HepG2 (cell line): ENCODE data around the gene BCL2L2. TPM values are rescaled to one million over a fixed set of nuclear protein-coding genes. Genes with fewer than 3 reads are reported as not detected.
A peak's percentile ranks its signal among the peaks of the same experiment; 100 is the strongest.

ENCODE experiments used
- CBX5 ChIP-seq: sonication (generic); formaldehyde crosslinking; IDR thresholded peaks from 2 replicates; pipeline ENCODE4 v1.4.0; 2020; ENCODE audit warnings: missing genetic modification reagents, borderline replicate concordance
- CENPBD1 ChIP-seq: sonication (generic); formaldehyde crosslinking; IDR thresholded peaks from 2 replicates; pipeline ENCODE4 v1.8.0; 2022; ENCODE audit warnings: missing genetic modification reagents, low read depth, mild to moderate bottlenecking, borderline replicate concordance
- CREB1 ChIP-seq, 2 experiments: fragments of 450-650 bp in 1 of 2; IDR thresholded peaks; 2 replicates each; pipeline ENCODE4 v1.6.1; 2016 to 2017; ENCODE audit warnings: control low read depth in 1 of 2, mild to moderate bottlenecking in 1 of 2, missing compliant biosample characterization in 1 of 2, missing genetic modification characterization in 1 of 2
- EHMT2 ChIP-seq: fragments of 200-600 bp; sonication (generic); IDR thresholded peaks from 2 replicates; pipeline ENCODE4 v1.7.0; 2017; ENCODE audit warnings: antibody characterized with exemption, low read depth, low read length, borderline replicate concordance
- FOXC1 ChIP-seq: sonication (generic); formaldehyde crosslinking; IDR thresholded peaks from 2 replicates; pipeline ENCODE4 v1.8.0; 2022; ENCODE audit warnings: mild to moderate bottlenecking, missing genetic modification reagents, borderline replicate concordance
- GTF3A ChIP-seq: sonication (generic); formaldehyde crosslinking; conservative IDR thresholded peaks from 2 replicates; pipeline ENCODE4 v1.4.0; 2020; ENCODE audit warnings: mild to moderate bottlenecking, missing genetic modification reagents
- KAT2B ChIP-seq: fragments of 150-350 bp; IDR thresholded peaks from 2 replicates; pipeline ENCODE4 v1.6.1; 2014; ENCODE audit warnings: low read depth, low read length, borderline replicate concordance
- KDM5B ChIP-seq: sonication (generic); formaldehyde crosslinking; IDR thresholded peaks from 2 replicates; pipeline ENCODE4 v1.4.0; 2020; ENCODE audit warnings: missing genetic modification reagents, mild to moderate bottlenecking, borderline replicate concordance
- MAFF ChIP-seq: IDR thresholded peaks from 2 replicates; pipeline ENCODE4 v1.6.1; 2011; ENCODE audit warnings: low read depth, low read length, improper control_type of control experiment
- MEF2D ChIP-seq: sonication (generic); formaldehyde crosslinking; IDR thresholded peaks from 2 replicates; pipeline ENCODE4 v1.5.1; 2020; ENCODE audit warnings: mild to moderate bottlenecking, missing genetic modification reagents
- NCOR1 ChIP-seq: fragments of 200-600 bp; sonication (generic); IDR thresholded peaks from 2 replicates; pipeline ENCODE4 v1.7.0; 2017; ENCODE audit warnings: antibody characterized with exemption, low read length, borderline replicate concordance
- PCBP2 ChIP-seq: fragments of 200-400 bp; formaldehyde crosslinking; optimal IDR thresholded peaks from 2 replicates; pipeline ENCODE3; 2018; ENCODE audit warnings: low read length, low read depth; ENCODE audit not compliant: poor library complexity, severe bottlenecking
- REL ChIP-seq: sonication (generic); formaldehyde crosslinking; conservative IDR thresholded peaks from 2 replicates; pipeline ENCODE4 v1.8.0; 2022; ENCODE audit warnings: mild to moderate bottlenecking, missing genetic modification reagents, moderate library complexity
- SMAD3 ChIP-seq: sonication (generic); formaldehyde crosslinking; IDR thresholded peaks from 2 replicates; pipeline ENCODE4 v1.4.0; 2020; ENCODE audit warnings: missing genetic modification reagents
- TEAD2 ChIP-seq: sonication (generic); formaldehyde crosslinking; IDR thresholded peaks from 2 replicates; pipeline ENCODE4 v1.9.0; 2021; ENCODE audit warnings: missing genetic modification reagents
- ZKSCAN5 ChIP-seq: sonication (generic); formaldehyde crosslinking; IDR thresholded peaks from 2 replicates; pipeline ENCODE4 v1.5.1; 2020; ENCODE audit warnings: mild to moderate bottlenecking, missing genetic modification reagents
- ZNF33A ChIP-seq: sonication (generic); formaldehyde crosslinking; IDR thresholded peaks from 2 replicates; pipeline ENCODE4 v1.5.1; 2020; ENCODE audit warnings: missing genetic modification reagents, mild to moderate bottlenecking, moderate library complexity, borderline replicate concordance
- ZNF441 ChIP-seq: sonication (generic); formaldehyde crosslinking; IDR thresholded peaks from 2 replicates; pipeline ENCODE4 v1.7.0; 2021; ENCODE audit warnings: missing genetic modification reagents, borderline replicate concordance
- ZNF543 ChIP-seq: sonication (generic); formaldehyde crosslinking; IDR thresholded peaks from 2 replicates; pipeline ENCODE4 v1.4.0; 2020; ENCODE audit warnings: mild to moderate bottlenecking, missing genetic modification reagents
- ZNF576 ChIP-seq: sonication (generic); formaldehyde crosslinking; IDR thresholded peaks from 2 replicates; pipeline ENCODE4 v1.4.0; 2020; ENCODE audit warnings: mild to moderate bottlenecking, missing genetic modification reagents
- ZNF816 ChIP-seq: sonication (generic); formaldehyde crosslinking; IDR thresholded peaks from 2 replicates; pipeline ENCODE4 v1.8.0; 2022; ENCODE audit warnings: missing genetic modification reagents, mild to moderate bottlenecking, borderline replicate concordance
- polyA plus RNA-seq, 8 experiments: library from polyadenylated mRNA; depleted of rRNA in 3 of 8; stranded (reverse) in 7 of 8; unstranded in 1 of 8; fragments of >200 nt; fragmentation: Illumina TruSeq in 4 of 8; extraction: Trizol in 4 of 8; gene quantifications; 2 replicates each; pipeline versions ENCODE4 v1.2.1 to v1.2.3, GENCODE V29; 2011 to 2016; ENCODE audit warnings: low read depth in 4 of 8, missing spikeins in 1 of 8, mixed read lengths in 1 of 8; ENCODE audit not compliant: insufficient read depth in 1 of 8
- total RNA-seq, 5 experiments: library from RNA; depleted of rRNA; stranded (reverse); fragments of >200 nt; fragmentation: Illumina TruSeq; extraction: Trizol; gene quantifications; 2 replicates each; pipeline ENCODE4 v1.2.3, GENCODE V29; 2016; ENCODE audit warnings: low read depth in 1 of 5
- TF ChIP-seq, protein P1 (sequence below): sonication (generic); formaldehyde crosslinking; IDR thresholded peaks from one replicate; pipeline ENCODE4 v1.5.1; 2020; ENCODE audit warnings: mild to moderate bottlenecking, missing genetic modification reagents; ENCODE audit errors: not compliant biosample characterization

The BCL2L2 gene
- total and polyA plus RNA-seq, 2 of the 13 experiments (the other 11 are each of a cell fraction or from before 2014, with no cell fraction given), result 28.1 to 49.8 TPM

DNA sequence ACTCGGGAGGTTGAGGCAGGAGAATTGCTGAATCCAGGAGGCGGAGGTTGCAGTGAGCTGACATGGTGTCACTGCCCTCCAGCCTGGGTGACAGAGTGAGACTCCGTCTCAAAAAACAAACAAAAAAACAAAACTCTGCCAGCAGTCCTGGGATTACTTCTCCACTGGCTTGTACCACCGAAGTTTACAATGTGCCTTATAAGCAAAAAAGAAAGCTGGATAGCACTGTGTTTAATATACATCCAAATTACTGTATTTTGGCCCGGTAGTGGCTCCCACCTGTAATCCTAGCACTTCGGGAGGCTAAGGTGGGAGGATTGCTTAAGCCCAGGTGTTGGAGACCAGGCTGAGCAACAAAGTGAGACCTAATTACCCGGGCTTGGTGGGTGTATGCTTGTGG, 37.4 kb upstream of the BCL2L2 start (continued):
- 0 out of 2 replicates have a peak, but pooled peaks have one; percentile 21 for TF ChIP-seq MEF2D (CRISPR knock-in tag)
- 0 out of 2 replicates have a peak, but pooled peaks have one; percentile 27 for TF ChIP-seq MAFF
- no peak for TF ChIP-seq REL (CRISPR knock-in tag)
- no peak for TF ChIP-seq ZKSCAN5
- no peak for TF ChIP-seq NCOR1
- peak; percentile 66; the same call in 1 of the 2 replicates for TF ChIP-seq ZNF441
- TF ChIP-seq FOXC1 (CRISPR knock-in tag), result no peak
- TF ChIP-seq TEAD2 (CRISPR knock-in tag), result no peak
- no peak for TF ChIP-seq ZNF543 (CRISPR knock-in tag)
- no peak for TF ChIP-seq EHMT2
- TF ChIP-seq CBX5, result no peak
- TF ChIP-seq KAT2B, result no peak
- no peak for TF ChIP-seq PCBP2
- TF ChIP-seq CENPBD1 (CRISPR knock-in tag), result no peak
- TF ChIP-seq KDM5B (CRISPR knock-in tag), result no peak
- TF ChIP-seq, protein P1, sequence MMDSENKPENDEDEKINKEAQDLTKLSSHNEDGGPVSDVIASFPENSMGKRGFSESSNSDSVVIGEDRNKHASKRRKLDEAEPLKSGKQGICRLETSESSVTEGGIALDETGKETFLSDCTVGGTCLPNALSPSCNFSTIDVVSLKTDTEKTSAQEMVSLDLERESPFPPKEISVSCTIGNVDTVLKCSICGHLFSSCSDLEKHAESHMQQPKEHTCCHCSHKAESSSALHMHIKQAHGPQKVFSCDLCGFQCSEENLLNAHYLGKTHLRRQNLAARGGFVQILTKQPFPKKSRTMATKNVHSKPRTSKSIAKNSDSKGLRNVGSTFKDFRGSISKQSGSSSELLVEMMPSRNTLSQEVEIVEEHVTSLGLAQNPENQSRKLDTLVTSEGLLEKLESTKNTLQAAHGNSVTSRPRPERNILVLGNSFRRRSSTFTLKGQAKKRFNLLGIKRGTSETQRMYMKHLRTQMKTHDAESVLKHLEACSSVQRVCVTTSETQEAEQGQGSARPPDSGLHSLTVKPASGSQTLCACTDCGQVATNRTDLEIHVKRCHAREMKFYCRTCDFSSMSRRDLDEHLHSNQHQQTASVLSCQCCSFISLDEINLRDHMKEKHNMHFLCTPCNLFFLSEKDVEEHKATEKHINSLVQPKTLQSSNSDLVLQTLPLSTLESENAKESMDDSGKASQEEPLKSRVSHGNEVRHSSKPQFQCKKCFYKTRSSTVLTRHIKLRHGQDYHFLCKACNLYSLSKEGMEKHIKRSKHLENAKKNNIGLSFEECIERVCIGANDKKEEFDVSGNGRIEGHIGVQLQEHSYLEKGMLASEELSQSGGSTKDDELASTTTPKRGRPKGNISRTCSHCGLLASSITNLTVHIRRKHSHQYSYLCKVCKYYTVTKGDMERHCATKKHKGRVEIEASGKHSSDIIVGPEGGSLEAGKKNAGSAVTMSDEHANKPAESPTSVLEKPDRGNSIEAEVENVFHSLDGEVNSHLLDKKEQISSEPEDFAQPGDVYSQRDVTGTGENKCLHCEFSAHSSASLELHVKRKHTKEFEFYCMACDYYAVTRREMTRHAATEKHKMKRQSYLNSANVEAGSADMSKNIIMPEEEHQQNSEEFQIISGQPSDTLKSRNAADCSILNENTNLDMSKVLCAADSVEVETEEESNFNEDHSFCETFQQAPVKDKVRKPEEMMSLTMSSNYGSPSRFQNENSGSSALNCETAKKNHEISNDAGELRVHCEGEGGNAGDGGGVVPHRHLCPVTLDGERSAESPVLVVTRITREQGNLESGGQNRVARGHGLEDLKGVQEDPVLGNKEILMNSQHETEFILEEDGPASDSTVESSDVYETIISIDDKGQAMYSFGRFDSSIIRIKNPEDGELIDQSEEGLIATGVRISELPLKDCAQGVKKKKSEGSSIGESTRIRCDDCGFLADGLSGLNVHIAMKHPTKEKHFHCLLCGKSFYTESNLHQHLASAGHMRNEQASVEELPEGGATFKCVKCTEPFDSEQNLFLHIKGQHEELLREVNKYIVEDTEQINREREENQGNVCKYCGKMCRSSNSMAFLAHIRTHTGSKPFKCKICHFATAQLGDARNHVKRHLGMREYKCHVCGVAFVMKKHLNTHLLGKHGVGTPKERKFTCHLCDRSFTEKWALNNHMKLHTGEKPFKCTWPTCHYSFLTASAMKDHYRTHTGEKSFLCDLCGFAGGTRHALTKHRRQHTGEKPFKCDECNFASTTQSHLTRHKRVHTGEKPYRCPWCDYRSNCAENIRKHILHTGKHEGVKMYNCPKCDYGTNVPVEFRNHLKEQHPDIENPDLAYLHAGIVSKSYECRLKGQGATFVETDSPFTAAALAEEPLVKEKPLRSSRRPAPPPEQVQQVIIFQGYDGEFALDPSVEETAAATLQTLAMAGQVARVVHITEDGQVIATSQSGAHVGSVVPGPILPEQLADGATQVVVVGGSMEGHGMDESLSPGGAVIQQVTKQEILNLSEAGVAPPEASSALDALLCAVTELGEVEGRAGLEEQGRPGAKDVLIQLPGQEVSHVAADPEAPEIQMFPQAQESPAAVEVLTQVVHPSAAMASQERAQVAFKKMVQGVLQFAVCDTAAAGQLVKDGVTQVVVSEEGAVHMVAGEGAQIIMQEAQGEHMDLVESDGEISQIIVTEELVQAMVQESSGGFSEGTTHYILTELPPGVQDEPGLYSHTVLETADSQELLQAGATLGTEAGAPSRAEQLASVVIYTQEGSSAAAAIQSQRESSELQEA (CRISPR knock-in tag), result no peak
- no peak for TF ChIP-seq SMAD3
- no peak for TF ChIP-seq ZNF33A (CRISPR knock-in tag)
- no peak for TF ChIP-seq GTF3A
- TF ChIP-seq ZNF576 (CRISPR knock-in tag), result no peak
- TF ChIP-seq CREB1 (IDR thresholded peaks at IDR 0.05), result no peak
- TF ChIP-seq CREB1 (CRISPR knock-in tag; IDR thresholded peaks at IDR 0.05), result no peak
- no peak for TF ChIP-seq ZNF816 (CRISPR knock-in tag)
